UCSD-AML1 (cell line): ENCODE results near the gene GADL1.

Experiments used
- DNase-seq: peaks from one replicate; lab custom pipeline; 2025; ENCODE audit not compliant: unreplicated experiment; lab: John Stamatoyannopoulos, UW

GADL1 gene

GRCh38 chr3:30680789-30681648, 213.4 kb downstream of the GADL1 start:
- DNase-seq, result no peak

GRCh38 chr3:30679045-30679444, 215.4 kb downstream of the GADL1 start:
- no peak for DNase-seq

- no peak for DNase-seq
Observed at GRCh38 chr3:30677347-30677685, 217.1 kb downstream of the GADL1 start.

GRCh38 chr3:30676424-30677346, 217.8 kb downstream of the GADL1 start:
- no peak for DNase-seq
